SK-N-SH treated with all-trans-retinoic acid at 6 μM for 48 hours (cell line): ENCODE data around the gene SLC18A2.

ENCODE experiments used
- ATAC-seq: fragments of 200-7000 bp; cut with Tn5 transposase; 3 replicates; pipeline ENCODE4 v1.9.1; 2020; ENCODE audit warnings: mild to moderate bottlenecking, moderate library complexity
- ARNTL ChIP-seq: fragments of 450-650 bp; formaldehyde crosslinking; IDR thresholded peaks from 2 replicates; pipeline ENCODE4 v1.5.0; 2020; ENCODE audit warnings: low read depth, mild to moderate bottlenecking, moderate library complexity, borderline replicate concordance
- BACH2 ChIP-seq: fragments of 250-450 bp; sonication (Bioruptor Pico); IDR thresholded peaks from 2 replicates; pipeline ENCODE4 v1.9.0; 2021; ENCODE audit warnings: mild to moderate bottlenecking, borderline replicate concordance
- CSDC2 ChIP-seq: fragments of 250-450 bp; sonication (Bioruptor Pico); IDR thresholded peaks from 2 replicates; pipeline ENCODE4 v1.5.0; 2020; ENCODE audit warnings: mild to moderate bottlenecking, moderate library complexity
- ESRRG ChIP-seq: fragments of 250-450 bp; sonication (Bioruptor Pico); IDR thresholded peaks from 2 replicates; pipeline ENCODE4 v1.6.1; 2021; ENCODE audit warnings: mild to moderate bottlenecking
- GLIS3 ChIP-seq: fragments of 250-450 bp; sonication (Bioruptor Pico); IDR thresholded peaks from 2 replicates; pipeline ENCODE4 v1.5.0; 2020; ENCODE audit warnings: mild to moderate bottlenecking, moderate library complexity
- ISL1 ChIP-seq: fragments of 250-450 bp; sonication (Bioruptor Pico); IDR thresholded peaks from 2 replicates; pipeline ENCODE4 v2.1.2; 2022; ENCODE audit warnings: mild to moderate bottlenecking, moderate library complexity
- OSR1 ChIP-seq: fragments of 250-450 bp; sonication (Bioruptor Pico); IDR thresholded peaks from 2 replicates; pipeline ENCODE4 v1.8.0; 2022; ENCODE audit warnings: moderate library complexity, mild to moderate bottlenecking, inconsistent platforms
- PATZ1 ChIP-seq: fragments of 250-450 bp; sonication (Bioruptor Pico); IDR thresholded peaks from 2 replicates; pipeline ENCODE4 v1.8.0; 2020; ENCODE audit warnings: mild to moderate bottlenecking, moderate library complexity, borderline replicate concordance
- POU6F1 ChIP-seq: fragments of 250-450 bp; sonication (Bioruptor Pico); IDR thresholded peaks from 2 replicates; pipeline ENCODE4 v1.8.0; 2021; ENCODE audit warnings: low read depth, mild to moderate bottlenecking, moderate library complexity, borderline replicate concordance
- PPARA ChIP-seq: fragments of 250-450 bp; sonication (Bioruptor Pico); IDR thresholded peaks from 2 replicates; pipeline ENCODE4 v1.5.0; 2020; ENCODE audit warnings: mild to moderate bottlenecking, borderline replicate concordance
- TCF4 ChIP-seq: fragments of 250-450 bp; sonication (Bioruptor Pico); IDR thresholded peaks from 2 replicates; pipeline ENCODE4 v1.8.0; 2021; ENCODE audit warnings: mild to moderate bottlenecking, moderate library complexity, borderline replicate concordance
- TOX ChIP-seq: fragments of 250-450 bp; sonication (Bioruptor Pico); IDR thresholded peaks from 2 replicates; pipeline ENCODE4 v1.8.0; 2021; ENCODE audit warnings: mild to moderate bottlenecking, moderate library complexity, borderline replicate concordance
- ZC3H10 ChIP-seq: fragments of 250-450 bp; sonication (Bioruptor Pico); IDR thresholded peaks from 2 replicates; pipeline ENCODE4 v1.5.1; 2021; ENCODE audit warnings: mild to moderate bottlenecking, moderate library complexity
- ZFP30 ChIP-seq: fragments of 450-650 bp; formaldehyde crosslinking; IDR thresholded peaks from 2 replicates; pipeline ENCODE4 v1.5.0; 2022; ENCODE audit warnings: mild to moderate bottlenecking, moderate library complexity
- ZNF565 ChIP-seq: fragments of 450-650 bp; formaldehyde crosslinking; conservative IDR thresholded peaks from 2 replicates; pipeline ENCODE4 v1.5.0; 2020; ENCODE audit warnings: low read depth, mild to moderate bottlenecking, moderate library complexity
- ZNF70 ChIP-seq: fragments of 450-650 bp; formaldehyde crosslinking; IDR thresholded peaks from 2 replicates; pipeline ENCODE4 v1.5.0; 2020; ENCODE audit warnings: mild to moderate bottlenecking, moderate library complexity
- ZNF8 ChIP-seq: fragments of 450-650 bp; formaldehyde crosslinking; IDR thresholded peaks from 2 replicates; pipeline ENCODE4 v1.5.0; 2020; ENCODE audit warnings: mild to moderate bottlenecking, moderate library complexity
- TF ChIP-seq, protein P1 (sequence below): fragments of 250-450 bp; sonication (Bioruptor Pico); IDR thresholded peaks from 2 replicates; pipeline ENCODE4 v1.5.1; 2020; ENCODE audit warnings: low read depth, mild to moderate bottlenecking, moderate library complexity
- TF ChIP-seq, protein P2 (sequence below): fragments of 250-450 bp; sonication (Bioruptor Pico); IDR thresholded peaks from 2 replicates; pipeline ENCODE4 v1.5.0; 2020; ENCODE audit warnings: mild to moderate bottlenecking, moderate library complexity

SLC18A2 gene

GRCh38 chr10:117254338-117254737 is 13.4 kb downstream of the SLC18A2 start:
- no peak for ATAC-seq
- TF ChIP-seq GLIS3 (CRISPR knock-in tag), result no peak

DNA sequence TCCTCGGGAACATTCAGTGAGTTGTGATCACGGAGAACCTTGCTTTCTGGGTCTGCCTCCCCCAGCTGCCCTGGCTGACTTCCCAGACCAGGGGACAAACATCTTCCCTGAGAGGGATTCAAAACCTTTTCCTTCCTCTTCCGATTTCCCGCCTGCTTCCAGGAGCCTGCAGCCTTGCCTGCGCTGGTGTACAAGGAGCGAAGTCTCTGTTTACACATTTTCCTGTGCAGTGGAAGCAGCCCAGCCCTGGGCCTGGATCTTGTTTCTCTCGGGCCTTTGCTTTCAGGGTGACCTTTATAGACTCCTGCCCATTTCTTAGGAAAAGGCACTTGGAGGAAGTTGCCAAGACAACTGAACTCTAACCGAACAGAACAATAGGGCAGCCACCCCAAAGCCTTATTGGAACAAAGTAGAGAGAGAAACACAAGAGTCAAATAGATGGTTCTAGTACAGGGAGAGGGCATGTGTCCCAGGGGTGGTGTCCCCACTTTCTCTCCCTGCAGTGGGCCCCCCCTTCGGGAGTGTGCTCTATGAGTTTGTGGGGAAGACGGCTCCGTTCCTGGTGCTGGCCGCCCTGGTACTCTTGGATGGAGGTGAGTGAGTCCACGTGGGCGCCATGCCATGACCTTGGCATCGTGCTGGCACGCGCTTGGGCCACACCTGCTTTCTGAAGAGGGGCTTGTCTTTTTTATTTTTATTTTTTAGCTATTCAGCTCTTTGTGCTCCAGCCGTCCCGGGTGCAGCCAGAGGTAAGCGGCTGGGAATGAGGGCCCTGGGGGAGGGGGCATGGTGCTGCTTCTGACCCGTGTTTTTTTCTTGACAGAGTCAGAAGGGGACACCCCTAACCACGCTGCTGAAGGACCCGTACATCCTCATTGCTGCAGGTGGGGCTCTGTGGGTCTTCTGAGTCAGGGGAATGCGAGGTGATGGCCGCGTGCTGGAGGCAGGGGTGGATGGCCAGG is 14.1 kb downstream of the SLC18A2 start:
- ATAC-seq, result no peak

GRCh38 chr10:117255835-117256460 is 15.0 kb downstream of the SLC18A2 start:
- no peak for ATAC-seq
- TF ChIP-seq, protein P1, sequence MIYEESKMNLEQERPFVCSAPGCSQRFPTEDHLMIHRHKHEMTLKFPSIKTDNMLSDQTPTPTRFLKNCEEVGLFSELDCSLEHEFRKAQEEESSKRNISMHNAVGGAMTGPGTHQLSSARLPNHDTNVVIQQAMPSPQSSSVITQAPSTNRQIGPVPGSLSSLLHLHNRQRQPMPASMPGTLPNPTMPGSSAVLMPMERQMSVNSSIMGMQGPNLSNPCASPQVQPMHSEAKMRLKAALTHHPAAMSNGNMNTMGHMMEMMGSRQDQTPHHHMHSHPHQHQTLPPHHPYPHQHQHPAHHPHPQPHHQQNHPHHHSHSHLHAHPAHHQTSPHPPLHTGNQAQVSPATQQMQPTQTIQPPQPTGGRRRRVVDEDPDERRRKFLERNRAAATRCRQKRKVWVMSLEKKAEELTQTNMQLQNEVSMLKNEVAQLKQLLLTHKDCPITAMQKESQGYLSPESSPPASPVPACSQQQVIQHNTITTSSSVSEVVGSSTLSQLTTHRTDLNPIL, result no peak
- TF ChIP-seq PATZ1 (CRISPR knock-in tag) (no peak), ZFP30 (CRISPR knock-in tag) (no peak), ZC3H10 (CRISPR knock-in tag) (no peak), ESRRG (CRISPR knock-in tag) (no peak), ZNF70 (CRISPR knock-in tag) (no peak), TOX (CRISPR knock-in tag) (no peak), ARNTL (CRISPR knock-in tag) (no peak), ZNF565 (CRISPR knock-in tag) (no peak), POU6F1 (CRISPR knock-in tag) (no peak), PPARA (CRISPR knock-in tag) (no peak), TCF4 (no peak), BACH2 (CRISPR knock-in tag) (no peak), CSDC2 (CRISPR knock-in tag) (no peak), OSR1 (no peak), GLIS3 (CRISPR knock-in tag) (no peak)
- TF ChIP-seq, protein P2, sequence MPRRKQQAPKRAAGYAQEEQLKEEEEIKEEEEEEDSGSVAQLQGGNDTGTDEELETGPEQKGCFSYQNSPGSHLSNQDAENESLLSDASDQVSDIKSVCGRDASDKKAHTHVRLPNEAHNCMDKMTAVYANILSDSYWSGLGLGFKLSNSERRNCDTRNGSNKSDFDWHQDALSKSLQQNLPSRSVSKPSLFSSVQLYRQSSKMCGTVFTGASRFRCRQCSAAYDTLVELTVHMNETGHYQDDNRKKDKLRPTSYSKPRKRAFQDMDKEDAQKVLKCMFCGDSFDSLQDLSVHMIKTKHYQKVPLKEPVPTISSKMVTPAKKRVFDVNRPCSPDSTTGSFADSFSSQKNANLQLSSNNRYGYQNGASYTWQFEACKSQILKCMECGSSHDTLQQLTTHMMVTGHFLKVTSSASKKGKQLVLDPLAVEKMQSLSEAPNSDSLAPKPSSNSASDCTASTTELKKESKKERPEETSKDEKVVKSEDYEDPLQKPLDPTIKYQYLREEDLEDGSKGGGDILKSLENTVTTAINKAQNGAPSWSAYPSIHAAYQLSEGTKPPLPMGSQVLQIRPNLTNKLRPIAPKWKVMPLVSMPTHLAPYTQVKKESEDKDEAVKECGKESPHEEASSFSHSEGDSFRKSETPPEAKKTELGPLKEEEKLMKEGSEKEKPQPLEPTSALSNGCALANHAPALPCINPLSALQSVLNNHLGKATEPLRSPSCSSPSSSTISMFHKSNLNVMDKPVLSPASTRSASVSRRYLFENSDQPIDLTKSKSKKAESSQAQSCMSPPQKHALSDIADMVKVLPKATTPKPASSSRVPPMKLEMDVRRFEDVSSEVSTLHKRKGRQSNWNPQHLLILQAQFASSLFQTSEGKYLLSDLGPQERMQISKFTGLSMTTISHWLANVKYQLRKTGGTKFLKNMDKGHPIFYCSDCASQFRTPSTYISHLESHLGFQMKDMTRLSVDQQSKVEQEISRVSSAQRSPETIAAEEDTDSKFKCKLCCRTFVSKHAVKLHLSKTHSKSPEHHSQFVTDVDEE (CRISPR knock-in tag), result no peak

More for the DNA sequence above, 14.1 kb downstream of the SLC18A2 start:
- TF ChIP-seq ESRRG (CRISPR knock-in tag), result no peak

DNA sequence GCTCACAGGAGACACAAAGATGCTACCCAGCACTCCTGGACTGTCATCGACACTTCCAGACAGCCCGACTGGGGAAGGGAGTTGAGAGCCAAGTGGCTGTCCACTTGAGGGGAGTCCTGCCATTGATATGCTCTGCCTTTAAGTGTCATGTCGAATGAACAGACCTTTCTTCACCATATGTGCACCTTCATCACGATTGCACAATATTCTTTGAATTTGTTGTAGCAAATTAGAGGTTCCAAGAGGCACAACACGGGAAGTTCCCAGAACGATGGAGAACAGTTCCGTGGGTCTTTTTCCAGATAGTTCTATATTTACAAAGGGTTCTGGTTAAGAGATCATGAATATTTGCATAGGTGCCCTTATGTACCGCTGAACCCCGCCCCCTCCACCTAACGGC is 16.0 kb downstream of the SLC18A2 start:
- ATAC-seq, result no peak
- TF ChIP-seq ZC3H10 (CRISPR knock-in tag) (no peak), ZNF565 (CRISPR knock-in tag) (no peak), PATZ1 (CRISPR knock-in tag) (no peak), CSDC2 (CRISPR knock-in tag) (no peak), ZNF8 (CRISPR knock-in tag) (no peak), ISL1 (CRISPR knock-in tag) (no peak), ESRRG (CRISPR knock-in tag) (no peak), TCF4 (no peak), BACH2 (CRISPR knock-in tag) (no peak), PPARA (CRISPR knock-in tag) (no peak)
- TF ChIP-seq, protein P2 (CRISPR knock-in tag), result no peak
